ENCODE results near the gene PSMA7. TPM values are rescaled to one million over a fixed set of nuclear protein-coding genes. Genes with fewer than 3 reads are reported as not detected.

Gene PSMA7
- polyA plus RNA-seq (383 to 439 TPM (median 412 TPM) in 3 replicates), polyA minus RNA-seq (194 to 304 TPM (median 205 TPM) in 3 replicates)
- 290 TPM for polyA plus RNA-seq (2011; ENCODE audit: low read depth)
- 305 and 407 TPM in 2 replicates for polyA plus RNA-seq (2011; cell fraction: cytosol; rRNA removed)
- 217 and 261 TPM in 2 replicates for polyA plus RNA-seq (2011; cell fraction: nucleus; rRNA removed)
- polyA plus RNA-seq (2012; ENCODE audit: low replicate concordance) = 305 and 382 TPM in 2 replicates
- 195 TPM for polyA minus RNA-seq (2011; cell fraction: cytosol; rRNA and poly(A)+ RNA removed)
- polyA minus RNA-seq (2011; cell fraction: nucleus; rRNA and poly(A)+ RNA removed) = 41.3 and 45.3 TPM in 2 replicates

DNA sequence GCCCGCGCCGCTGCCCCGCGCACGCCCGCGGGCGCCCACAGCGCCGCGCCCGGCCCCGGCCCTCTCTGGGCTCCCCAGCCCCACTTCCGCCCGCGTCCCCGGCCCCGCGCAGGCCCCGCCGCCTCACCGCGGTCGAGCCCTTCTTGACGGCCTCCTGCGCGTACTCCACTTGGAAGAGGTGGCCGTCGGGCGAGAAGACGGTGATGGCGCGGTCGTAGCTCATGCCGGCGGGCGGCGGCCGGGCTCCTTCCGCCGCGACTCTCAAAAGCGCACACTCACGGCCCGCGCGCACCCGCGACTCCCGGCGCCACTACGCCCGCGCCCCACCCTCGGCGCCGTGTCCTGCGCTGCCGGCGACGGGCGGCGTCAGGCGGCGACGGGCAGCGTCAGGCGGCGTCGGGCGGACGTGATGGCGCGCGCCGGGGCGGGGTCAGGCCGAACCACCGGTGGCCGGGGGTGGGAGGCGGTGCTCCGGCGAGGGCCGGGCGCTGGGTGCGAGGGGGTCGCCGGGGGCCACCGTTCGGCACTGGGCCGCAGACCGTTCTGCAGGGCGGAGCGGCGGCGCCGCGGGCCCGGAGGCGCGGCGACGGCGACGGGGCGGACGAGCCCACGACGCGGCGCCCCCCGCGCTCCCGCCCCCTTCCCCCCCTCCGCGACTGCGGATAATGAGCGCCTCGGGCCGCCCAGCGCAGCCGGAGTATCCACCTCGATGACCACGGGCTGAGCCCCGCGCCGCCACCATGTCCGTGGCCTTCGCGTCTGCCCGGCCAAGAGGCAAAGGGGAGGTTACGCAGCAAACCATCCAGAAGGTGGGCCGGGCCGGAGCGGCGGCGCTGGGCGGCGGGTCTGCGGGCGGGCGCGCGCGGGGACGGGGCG, at the start of gene PSMA7, which contains the start of gene SS18L1:
TSS of gene PSMA7 (minus strand) at position 314 of the 876 bp plus-strand sequence. CDS start at position 223, 91 bp downstream.
TSS of gene SS18L1 (plus strand) at position 689 of the 876 bp plus-strand sequence. CDS start at position 741, 52 bp downstream.
- TF ChIP-seq, protein P1, sequence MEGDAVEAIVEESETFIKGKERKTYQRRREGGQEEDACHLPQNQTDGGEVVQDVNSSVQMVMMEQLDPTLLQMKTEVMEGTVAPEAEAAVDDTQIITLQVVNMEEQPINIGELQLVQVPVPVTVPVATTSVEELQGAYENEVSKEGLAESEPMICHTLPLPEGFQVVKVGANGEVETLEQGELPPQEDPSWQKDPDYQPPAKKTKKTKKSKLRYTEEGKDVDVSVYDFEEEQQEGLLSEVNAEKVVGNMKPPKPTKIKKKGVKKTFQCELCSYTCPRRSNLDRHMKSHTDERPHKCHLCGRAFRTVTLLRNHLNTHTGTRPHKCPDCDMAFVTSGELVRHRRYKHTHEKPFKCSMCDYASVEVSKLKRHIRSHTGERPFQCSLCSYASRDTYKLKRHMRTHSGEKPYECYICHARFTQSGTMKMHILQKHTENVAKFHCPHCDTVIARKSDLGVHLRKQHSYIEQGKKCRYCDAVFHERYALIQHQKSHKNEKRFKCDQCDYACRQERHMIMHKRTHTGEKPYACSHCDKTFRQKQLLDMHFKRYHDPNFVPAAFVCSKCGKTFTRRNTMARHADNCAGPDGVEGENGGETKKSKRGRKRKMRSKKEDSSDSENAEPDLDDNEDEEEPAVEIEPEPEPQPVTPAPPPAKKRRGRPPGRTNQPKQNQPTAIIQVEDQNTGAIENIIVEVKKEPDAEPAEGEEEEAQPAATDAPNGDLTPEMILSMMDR (optimal IDR thresholded peaks at IDR 0.05 in 1 of 3, IDR thresholded peaks at IDR 0.05 in 1 of 3, conservative IDR thresholded peaks at IDR 0.05 in 1 of 3; ENCODE audit: extremely low read depth in 1 of 3, insufficient read depth in 2 of 3, low read length in 3 of 3) = no peak
- TF ChIP-seq EZH2 (IDR thresholded peaks at IDR 0.05; ENCODE audit: low read length) = no peak
- peaks cover 82% of the 10 kb centered on the region for H3K79me2 ChIP-seq (ENCODE audit: control insufficient read depth, insufficient read depth, low read length)
- peak within 1 kb of the TSS; percentile 98 for H3K4me2 ChIP-seq (ENCODE audit: control insufficient read depth, extremely low read depth, insufficient read depth, low read depth, low read length)
- peak within 1 kb of the TSS; percentile 70 to 91 (median 79) for H3K4me3 ChIP-seq (ENCODE audit: control insufficient read depth in 2 of 3, extremely low read depth in 1 of 3, insufficient read depth in 2 of 3, low read depth in 1 of 3, low read length in 3 of 3)
- FAIRE-seq (no peak), DNase-seq (ENCODE audit: low read depth, low spot score) (no peak)
- peak within 1 kb of the TSS; percentile 33 for H2AFZ ChIP-seq (ENCODE audit: control insufficient read depth, low read length)
- H3K27ac ChIP-seq (ENCODE audit: control insufficient read depth, insufficient read depth, low read length) = peak within 1 kb of the TSS; percentile 79
- H3K4me1 ChIP-seq (ENCODE audit: control insufficient read depth, extremely low read depth, insufficient read depth, low read length) = peaks cover 20% of the 10 kb centered on the region
- H3K9ac ChIP-seq (ENCODE audit: control insufficient read depth, extremely low read depth, insufficient read depth, low read length) = peak within 1 kb of the TSS; percentile 87
- H3K27me3 ChIP-seq (ENCODE audit: control insufficient read depth, extremely low read depth, insufficient read depth, low read length) = no peaks in the 10 kb centered on the region
- peaks cover 19 to 30% of the 10 kb centered on the region in 2 experiments for H3K36me3 ChIP-seq (ENCODE audit: control insufficient read depth in 2 of 2, extremely low read depth in 1 of 2, insufficient read depth in 2 of 2, low read length in 2 of 2)
- dilution Hi-C loops (cut with MboI; ENCODE audit: extremely low pct_ligation_motif_present, low sequenced_read_pairs) = no loop called here
- no peaks in the 10 kb centered on the region for H3K9me3 ChIP-seq (ENCODE audit: control insufficient read depth, low read depth, low read length)
- peaks cover 42% of the 10 kb centered on the region for H4K20me1 ChIP-seq (ENCODE audit: control insufficient read depth, extremely low read depth, insufficient read depth, low read length)
- H3K9me1 ChIP-seq (ENCODE audit: control insufficient read depth, extremely low read depth, insufficient read depth, low read length) = peaks cover 16% of the 10 kb centered on the region

DNA sequence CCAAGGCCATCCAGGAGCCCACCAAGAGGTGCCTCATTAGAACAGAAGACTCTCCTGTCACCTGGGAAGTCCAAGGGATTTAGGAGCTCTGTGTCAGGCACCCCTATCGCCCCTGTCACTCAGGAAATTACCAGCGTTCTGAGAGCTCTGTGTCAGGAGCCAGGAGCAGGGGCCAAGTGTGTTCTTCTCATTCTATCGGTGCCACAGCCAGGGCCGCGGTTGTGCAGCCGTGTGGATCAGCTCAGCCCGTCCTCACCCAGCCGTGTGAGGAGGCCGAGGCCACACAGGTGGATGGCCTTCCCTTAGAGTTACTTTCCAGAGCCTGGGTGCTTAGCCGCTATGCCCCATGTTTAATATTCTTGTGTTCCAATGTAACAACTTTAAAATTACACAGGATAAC, 49.4 kb upstream of the PSMA7 start:
- Histone ChIP-seq H3K9me1 (ENCODE audit: control insufficient read depth, extremely low read depth, insufficient read depth, low read length) (no peaks in the 10 kb centered on the region), H3K4me1 (ENCODE audit: control insufficient read depth, extremely low read depth, insufficient read depth, low read length) (peaks cover 3% of the 10 kb centered on the region), H3K9ac (ENCODE audit: control insufficient read depth, extremely low read depth, insufficient read depth, low read length) (no peak overlapping the region), H4K20me1 (ENCODE audit: control insufficient read depth, extremely low read depth, insufficient read depth, low read length) (no peaks in the 10 kb centered on the region), H3K9me3 (ENCODE audit: control insufficient read depth, low read depth, low read length) (no peaks in the 10 kb centered on the region), H2AFZ (ENCODE audit: control insufficient read depth, low read length) (no peak overlapping the region), H3K4me3 (ENCODE audit: control insufficient read depth in 2 of 3, extremely low read depth in 1 of 3, insufficient read depth in 2 of 3, low read depth in 1 of 3, low read length in 3 of 3) (no peak overlapping the region), H3K36me3 (ENCODE audit: control insufficient read depth in 2 of 2, extremely low read depth in 1 of 2, insufficient read depth in 2 of 2, low read length in 2 of 2) (peaks cover 22 to 25% of the 10 kb centered on the region in 2 experiments), H3K27me3 (ENCODE audit: control insufficient read depth, extremely low read depth, insufficient read depth, low read length) (no peaks in the 10 kb centered on the region), H3K27ac (ENCODE audit: control insufficient read depth, insufficient read depth, low read length) (no peak overlapping the region), H3K4me2 (ENCODE audit: control insufficient read depth, extremely low read depth, insufficient read depth, low read depth, low read length) (no peak overlapping the region), H3K79me2 (ENCODE audit: control insufficient read depth, insufficient read depth, low read length) (peaks cover 49% of the 10 kb centered on the region)
- no peak for DNase-seq (ENCODE audit: low read depth, low spot score)
- dilution Hi-C loops (cut with MboI; ENCODE audit: extremely low pct_ligation_motif_present, low sequenced_read_pairs) = no loop called here
- TF ChIP-seq EZH2 (IDR thresholded peaks at IDR 0.05; ENCODE audit: low read length) = no peak
- TF ChIP-seq, protein P1 (optimal IDR thresholded peaks at IDR 0.05 in 1 of 3, IDR thresholded peaks at IDR 0.05 in 1 of 3, conservative IDR thresholded peaks at IDR 0.05 in 1 of 3; ENCODE audit: extremely low read depth in 1 of 3, insufficient read depth in 2 of 3, low read length in 3 of 3) = no peak
- FAIRE-seq = no peak

Data from keratinocyte (primary cell).